Measurements from ENCODE around the gene CDK5.
"Not testable (repeated sequence)": the region's sequence is repeated elsewhere in the genome, so short reads cannot be mapped to it uniquely, and the experiment has no call there.

Gene CDK5

GRCh38 chr7:151013356-151013732 is 44.4 kb downstream of the CDK5 start:
- no peak for DNase-seq

GRCh38 chr7:151012911-151013347 is 44.8 kb downstream of the CDK5 start:
- peak; percentile 8 for DNase-seq

GRCh38 chr7:151012031-151012692 is 45.5 kb downstream of the CDK5 start:
- no peak for DNase-seq

GRCh38 chr7:151011616-151012015 is 46.1 kb downstream of the CDK5 start:
- not testable (repeated sequence) for DNase-seq

GRCh38 chr7:151011097-151011409 is 46.6 kb downstream of the CDK5 start:
- DNase-seq: no peak

GRCh38 chr7:151010307-151011096 is 47.2 kb downstream of the CDK5 start:
- DNase-seq: no peak

GRCh38 chr7:151010037-151010306 is 47.7 kb downstream of the CDK5 start:
- DNase-seq: no peak

- DNase-seq: no peak
Measured at GRCh38 chr7:151009327-151010036, 48.2 kb downstream of the CDK5 start.

- peak; percentile 29 for DNase-seq
Measured at GRCh38 chr7:151008511-151009323, 49.0 kb downstream of the CDK5 start.

- no peak for DNase-seq
Measured at GRCh38 chr7:151008143-151008510, 49.6 kb downstream of the CDK5 start.

- no peak for DNase-seq
Measured at GRCh38 chr7:151007469-151007898, 50.2 kb downstream of the CDK5 start.

GRCh38 chr7:151006590-151007300 is 51.0 kb downstream of the CDK5 start:
- DNase-seq: no peak

GRCh38 chr7:151005566-151005965 is 52.1 kb downstream of the CDK5 start:
- no peak for DNase-seq
